MM.1S (cell line): ENCODE measurements around the gene SLC35A2.
"Not testable (repeated sequence)": the region's sequence is repeated elsewhere in the genome, so short reads cannot be mapped to it uniquely, and the experiment has no call there.

Experiments used
- DNase-seq: peaks from one replicate; pipeline ENCODE4 v3.0.0-alpha.2; 2015
- H2AFZ ChIP-seq: fragments of 300-600 bp; sonication (generic); 2 replicates; pipeline ENCODE4 v1.6.0; 2016; ENCODE audit warnings: antibody characterized with exemption, low read length
- H3F3A ChIP-seq: fragments of 300-600 bp; sonication (generic); 2 replicates; pipeline ENCODE4 v1.6.1; 2016; ENCODE audit warnings: mild to moderate bottlenecking, antibody characterized with exemption, low read length, moderate library complexity, mixed read lengths; ENCODE audit not compliant: insufficient read depth
- H3K27ac ChIP-seq: fragments of 300-600 bp; sonication (generic); 2 replicates; pipeline ENCODE4 v1.5.1; 2016; ENCODE audit warnings: mild to moderate bottlenecking, low read length
- H3K27me3 ChIP-seq: fragments of 300-600 bp; sonication (generic); replicated peaks from 2 replicates; pipeline ENCODE4 v1.6.0; 2016; ENCODE audit warnings: low read length; ENCODE audit not compliant: insufficient read depth
- H3K36me3 ChIP-seq: fragments of 300-600 bp; sonication (generic); replicated peaks from 2 replicates; pipeline ENCODE4 v1.6.1; 2016; ENCODE audit warnings: mild to moderate bottlenecking, low read length, mixed read lengths; ENCODE audit not compliant: insufficient read depth
- H3K4me1 ChIP-seq: fragments of 300-600 bp; sonication (generic); 2 replicates; pipeline ENCODE4 v1.6.1; 2016; ENCODE audit warnings: low read length, mixed read lengths
- H3K4me2 ChIP-seq: fragments of 300-600 bp; sonication (generic); 2 replicates; pipeline ENCODE4 v1.6.0; 2016; ENCODE audit warnings: low read depth, low read length
- H3K4me3 ChIP-seq: fragments of 300-600 bp; sonication (generic); 2 replicates; pipeline ENCODE4 v1.5.1; 2016; ENCODE audit warnings: low read length, mixed read lengths
- H3K79me2 ChIP-seq: fragments of 300-600 bp; sonication (generic); 2 replicates; pipeline ENCODE4 v1.6.1; 2016; ENCODE audit warnings: mixed run types, low read length, mixed read lengths
- H3K9ac ChIP-seq: fragments of 300-600 bp; sonication (generic); 2 replicates; pipeline ENCODE4 v1.6.1; 2016; ENCODE audit warnings: low read length, mixed read lengths
- H3K9me2 ChIP-seq: fragments of 300-600 bp; sonication (generic); replicated peaks from 2 replicates; pipeline ENCODE4 v1.6.1; 2016; ENCODE audit warnings: mild to moderate bottlenecking, low read length, mixed read lengths; ENCODE audit not compliant: insufficient read depth
- H3K9me3 ChIP-seq: fragments of 300-600 bp; sonication (generic); replicated peaks from 2 replicates; pipeline ENCODE4 v1.6.1; 2016; ENCODE audit warnings: mild to moderate bottlenecking, low read length, mixed read lengths; ENCODE audit not compliant: insufficient read depth
- H4K20me1 ChIP-seq: fragments of 300-600 bp; sonication (generic); 2 replicates; pipeline ENCODE4 v1.6.1; 2016; ENCODE audit warnings: mild to moderate bottlenecking, low read length, moderate library complexity, mixed read lengths; ENCODE audit not compliant: insufficient read depth
- CTCF ChIP-seq: fragments of 300-600 bp; sonication (generic); IDR thresholded peaks from 2 replicates; pipeline ENCODE4 v1.5.1; 2016; ENCODE audit warnings: antibody characterized with exemption, low read length, mixed read lengths
- EZH2 ChIP-seq: fragments of 300-600 bp; sonication (generic); optimal IDR thresholded peaks from 2 replicates; pipeline ENCODE3; 2017; ENCODE audit warnings: low read depth, mild to moderate bottlenecking, antibody characterized with exemption, low read length, mixed read lengths
- EZH2phosphoT487 ChIP-seq: fragments of 300-600 bp; sonication (generic); IDR thresholded peaks from 2 replicates; pipeline ENCODE4 v1.6.1; 2018; ENCODE audit warnings: antibody characterized with exemption, low read length

Gene SLC35A2

DNA sequence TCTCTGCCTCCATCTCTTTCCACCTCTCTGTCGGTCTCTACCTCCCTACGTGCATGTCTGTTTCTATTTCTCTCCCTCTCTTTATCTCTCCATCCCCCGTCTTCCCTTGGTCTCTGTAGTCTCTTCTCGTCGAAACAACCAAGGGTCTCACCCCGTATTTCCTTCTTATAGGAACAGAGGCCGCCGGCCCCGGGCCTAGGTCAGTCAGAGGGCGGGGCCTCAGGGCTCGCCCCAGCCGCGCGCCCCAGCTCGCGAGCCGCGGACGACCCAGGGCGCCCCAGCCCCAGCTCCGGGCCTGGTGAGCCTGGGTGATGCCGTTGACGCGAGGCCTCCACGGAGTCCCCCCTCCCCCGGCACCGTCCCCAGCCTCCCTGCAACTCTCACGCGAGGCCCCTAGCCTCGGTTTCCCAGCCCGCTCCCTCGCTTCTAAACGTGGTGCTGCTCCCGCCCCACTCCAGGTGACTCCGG, 20.5 kb downstream of the SLC35A2 start:
- Histone ChIP-seq H3K36me3 (no peaks in the 10 kb centered on the region), H3K27ac (peak overlapping the region; percentile 21; the same call in 1 of the 2 replicates), H3K4me1 (no peaks in the 10 kb centered on the region), H3F3A (no peaks in the 10 kb centered on the region), H2AFZ (peak overlapping the region; percentile 72), H3K9me2 (no peaks in the 10 kb centered on the region), H4K20me1 (no peaks in the 10 kb centered on the region), H3K27me3 (no peaks in the 10 kb centered on the region), H3K79me2 (peaks cover 13% of the 10 kb centered on the region), H3K9ac (peak overlapping the region; percentile 55), H3K4me3 (peak overlapping the region; percentile 62), H3K4me2 (peak overlapping the region; percentile 90; the same call in 1 of the 2 replicates), H3K9me3 (no peaks in the 10 kb centered on the region)
- peak; percentile 9 for DNase-seq
- TF ChIP-seq EZH2 (no peak), EZH2phosphoT487 (no peak), CTCF (no peak)

- H3K9me3 ChIP-seq: no peaks in the 10 kb centered on the region
- H3K27me3 ChIP-seq: no peaks in the 10 kb centered on the region
- DNase-seq: no peak
- H3K4me1 ChIP-seq: no peaks in the 10 kb centered on the region
- peak overlapping the region; percentile 62; the same call in 1 of the 2 replicates for H3K4me3 ChIP-seq
- no peaks in the 10 kb centered on the region for H3F3A ChIP-seq
- H3K9ac ChIP-seq: no peak overlapping the region
- peaks cover 7% of the 10 kb centered on the region; the same call in 1 of the 2 replicates for H3K79me2 ChIP-seq
- TF ChIP-seq EZH2 (no peak), CTCF (no peak), EZH2phosphoT487 (no peak)
- peak overlapping the region; percentile 90; the same call in 1 of the 2 replicates for H3K4me2 ChIP-seq
- no peak overlapping the region for H3K27ac ChIP-seq
- 0 out of 2 replicates have a peak overlapping the region, but pooled peaks have one; percentile 72 for H2AFZ ChIP-seq
- no peaks in the 10 kb centered on the region for H4K20me1 ChIP-seq
- no peaks in the 10 kb centered on the region for H3K36me3 ChIP-seq
- H3K9me2 ChIP-seq: no peaks in the 10 kb centered on the region
Measured at GRCh38 chrX:48890296-48890925, 21.0 kb downstream of the SLC35A2 start.

GRCh38 chrX:48886586-48886985, 24.9 kb downstream of the SLC35A2 start:
- not testable (repeated sequence) for H3K27ac ChIP-seq, H3K9ac ChIP-seq, H3K79me2 ChIP-seq, H2AFZ ChIP-seq, H3F3A ChIP-seq, H3K9me3 ChIP-seq, H3K4me3 ChIP-seq, H4K20me1 ChIP-seq, H3K9me2 ChIP-seq, H3K4me2 ChIP-seq, H3K36me3 ChIP-seq, H3K4me1 ChIP-seq, DNase-seq, H3K27me3 ChIP-seq

- Histone ChIP-seq H3K4me3 (no peak overlapping the region), H3K27me3 (no peaks in the 10 kb centered on the region), H3K36me3 (no peaks in the 10 kb centered on the region), H3K27ac (no peak overlapping the region), H3K9ac (no peak overlapping the region), H3F3A (no peaks in the 10 kb centered on the region), H2AFZ (no peak overlapping the region), H3K9me3 (no peaks in the 10 kb centered on the region), H4K20me1 (no peaks in the 10 kb centered on the region), H3K4me1 (no peaks in the 10 kb centered on the region), H3K4me2 (no peak overlapping the region), H3K9me2 (no peaks in the 10 kb centered on the region), H3K79me2 (no peaks in the 10 kb centered on the region)
- TF ChIP-seq EZH2phosphoT487 (no peak), CTCF (peak; percentile 22), EZH2 (no peak)
- no peak for DNase-seq
Measured at GRCh38 chrX:48883729-48884128, 27.7 kb downstream of the SLC35A2 start.

DNA sequence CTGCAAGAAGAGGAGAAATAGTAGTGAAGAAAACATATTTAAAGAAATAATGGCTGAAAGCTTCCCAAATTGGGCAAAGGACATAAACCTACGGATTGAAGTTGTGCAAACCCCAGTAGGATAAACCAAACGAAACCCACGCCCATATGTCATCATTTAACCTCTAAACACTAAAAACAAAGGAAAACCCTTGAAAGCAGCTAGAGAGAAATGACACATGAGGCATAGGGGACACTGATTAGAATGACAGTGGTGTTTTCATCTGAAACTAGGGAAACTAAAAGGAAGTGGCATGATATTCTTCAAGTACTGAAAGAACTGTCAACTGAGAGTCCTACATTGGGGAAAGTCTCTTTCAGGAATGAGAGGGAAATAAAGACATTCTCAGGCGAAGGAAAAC, 34.5 kb downstream of the SLC35A2 start:
- H3K79me2 ChIP-seq, H3K4me3 ChIP-seq, H3F3A ChIP-seq, H3K36me3 ChIP-seq, H4K20me1 ChIP-seq, H3K4me2 ChIP-seq, H3K9ac ChIP-seq, H3K4me1 ChIP-seq, H3K9me3 ChIP-seq, H3K9me2 ChIP-seq, DNase-seq, H3K27ac ChIP-seq, H2AFZ ChIP-seq, H3K27me3 ChIP-seq: not testable (repeated sequence)
